ENCODE measurements around the gene FAM136A. TPM values are rescaled to one million over a fixed set of nuclear protein-coding genes. Genes with fewer than 3 reads are reported as not detected.

Gene FAM136A
- total and polyA plus RNA-seq, 2 of the 13 experiments (the other 11 are each of a cell fraction or from before 2014, with no cell fraction given): 77.8 to 126 TPM

DNA sequence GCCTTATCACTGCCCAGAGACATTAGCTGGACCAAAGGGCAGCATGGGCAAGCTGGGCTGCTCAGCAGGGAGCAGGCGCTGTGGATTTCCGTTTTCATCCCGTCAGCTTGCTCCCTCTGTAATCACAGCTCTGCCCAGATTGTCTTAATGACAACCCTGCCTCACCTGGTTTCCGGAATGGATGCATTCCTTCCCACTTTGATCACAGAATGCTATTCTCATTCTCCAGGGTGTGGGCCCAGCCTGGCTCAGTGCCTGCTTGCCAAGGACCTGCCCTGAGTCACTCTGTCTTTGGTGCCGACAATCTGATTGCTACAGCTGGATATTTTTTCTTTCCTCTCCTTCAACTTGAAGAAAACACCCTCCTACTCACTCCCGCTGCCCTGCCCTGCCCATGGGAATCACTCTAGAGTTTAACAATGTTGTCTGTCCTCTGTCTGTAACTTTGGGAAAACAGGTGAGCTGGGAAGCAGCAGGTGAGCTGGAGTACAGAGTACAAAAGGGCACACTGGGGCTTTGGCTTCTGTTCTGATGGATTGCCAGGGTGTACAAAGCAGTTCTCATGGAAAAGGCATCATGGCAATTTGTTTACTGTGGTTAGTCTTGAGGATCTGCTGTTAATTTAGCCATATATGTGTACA is 27.2 kb upstream of the FAM136A start (continued):
- TF ChIP-seq NAIF1 (CRISPR knock-in tag; IDR thresholded peaks at IDR 0.05; ENCODE audit: borderline replicate concordance): no peak
- TF ChIP-seq, protein P1, sequence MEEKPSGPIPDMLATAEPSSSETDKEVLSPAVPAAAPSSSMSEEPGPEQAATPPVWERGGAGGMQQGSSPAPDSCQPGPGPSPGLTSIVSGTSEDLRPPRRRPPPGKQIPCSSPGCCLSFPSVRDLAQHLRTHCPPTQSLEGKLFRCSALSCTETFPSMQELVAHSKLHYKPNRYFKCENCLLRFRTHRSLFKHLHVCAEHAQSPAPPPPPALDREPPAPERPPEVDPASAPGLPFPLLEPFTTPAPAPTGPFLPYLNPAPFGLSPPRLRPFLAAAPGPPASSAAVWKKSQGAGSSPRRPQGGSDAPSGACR (CRISPR knock-in tag; IDR thresholded peaks at IDR 0.05): no peak
- TF ChIP-seq ZMYM2 (CRISPR knock-in tag; IDR thresholded peaks at IDR 0.05): no peak
- TF ChIP-seq ZNF451 (CRISPR knock-in tag; IDR thresholded peaks at IDR 0.05): no peak
- TF ChIP-seq SOX6 (IDR thresholded peaks at IDR 0.05): no peak
- peak; percentile 46; the same call in 1 of the 2 replicates for TF ChIP-seq SOX6 (CRISPR knock-in tag; IDR thresholded peaks at IDR 0.05)
- no peak for TF ChIP-seq WIZ (CRISPR knock-in tag; IDR thresholded peaks at IDR 0.05)
- no peak for TF ChIP-seq ZNF44 (CRISPR knock-in tag; IDR thresholded peaks at IDR 0.05)
- TF ChIP-seq, protein P2, sequence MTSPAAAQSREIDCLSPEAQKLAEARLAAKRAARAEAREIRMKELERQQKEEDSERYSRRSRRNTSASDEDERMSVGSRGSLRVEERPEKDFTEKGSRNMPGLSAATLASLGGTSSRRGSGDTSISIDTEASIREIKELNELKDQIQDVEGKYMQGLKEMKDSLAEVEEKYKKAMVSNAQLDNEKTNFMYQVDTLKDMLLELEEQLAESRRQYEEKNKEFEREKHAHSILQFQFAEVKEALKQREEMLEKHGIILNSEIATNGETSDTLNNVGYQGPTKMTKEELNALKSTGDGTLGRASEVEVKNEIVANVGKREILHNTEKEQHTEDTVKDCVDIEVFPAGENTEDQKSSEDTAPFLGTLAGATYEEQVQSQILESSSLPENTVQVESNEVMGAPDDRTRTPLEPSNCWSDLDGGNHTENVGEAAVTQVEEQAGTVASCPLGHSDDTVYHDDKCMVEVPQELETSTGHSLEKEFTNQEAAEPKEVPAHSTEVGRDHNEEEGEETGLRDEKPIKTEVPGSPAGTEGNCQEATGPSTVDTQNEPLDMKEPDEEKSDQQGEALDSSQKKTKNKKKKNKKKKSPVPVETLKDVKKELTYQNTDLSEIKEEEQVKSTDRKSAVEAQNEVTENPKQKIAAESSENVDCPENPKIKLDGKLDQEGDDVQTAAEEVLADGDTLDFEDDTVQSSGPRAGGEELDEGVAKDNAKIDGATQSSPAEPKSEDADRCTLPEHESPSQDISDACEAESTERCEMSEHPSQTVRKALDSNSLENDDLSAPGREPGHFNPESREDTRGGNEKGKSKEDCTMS (CRISPR knock-in tag; conservative IDR thresholded peaks at IDR 0.05): no peak
- TF ChIP-seq, protein P3, sequence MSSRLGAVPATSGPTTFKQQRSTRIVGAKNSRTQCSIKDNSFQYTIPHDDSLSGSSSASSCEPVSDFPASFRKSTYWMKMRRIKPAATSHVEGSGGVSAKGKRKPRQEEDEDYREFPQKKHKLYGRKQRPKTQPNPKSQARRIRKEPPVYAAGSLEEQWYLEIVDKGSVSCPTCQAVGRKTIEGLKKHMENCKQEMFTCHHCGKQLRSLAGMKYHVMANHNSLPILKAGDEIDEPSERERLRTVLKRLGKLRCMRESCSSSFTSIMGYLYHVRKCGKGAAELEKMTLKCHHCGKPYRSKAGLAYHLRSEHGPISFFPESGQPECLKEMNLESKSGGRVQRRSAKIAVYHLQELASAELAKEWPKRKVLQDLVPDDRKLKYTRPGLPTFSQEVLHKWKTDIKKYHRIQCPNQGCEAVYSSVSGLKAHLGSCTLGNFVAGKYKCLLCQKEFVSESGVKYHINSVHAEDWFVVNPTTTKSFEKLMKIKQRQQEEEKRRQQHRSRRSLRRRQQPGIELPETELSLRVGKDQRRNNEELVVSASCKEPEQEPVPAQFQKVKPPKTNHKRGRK (CRISPR knock-in tag; IDR thresholded peaks at IDR 0.05): no peak
- no peak for TF ChIP-seq ZFP36L2 (CRISPR knock-in tag; IDR thresholded peaks at IDR 0.05)
- TF ChIP-seq BHLHE40 (IDR thresholded peaks at IDR 0.05; ENCODE audit: low read length): no peak
- no peak for TF ChIP-seq CBFB (CRISPR knock-in tag; IDR thresholded peaks at IDR 0.05)
- TF ChIP-seq, protein P4, sequence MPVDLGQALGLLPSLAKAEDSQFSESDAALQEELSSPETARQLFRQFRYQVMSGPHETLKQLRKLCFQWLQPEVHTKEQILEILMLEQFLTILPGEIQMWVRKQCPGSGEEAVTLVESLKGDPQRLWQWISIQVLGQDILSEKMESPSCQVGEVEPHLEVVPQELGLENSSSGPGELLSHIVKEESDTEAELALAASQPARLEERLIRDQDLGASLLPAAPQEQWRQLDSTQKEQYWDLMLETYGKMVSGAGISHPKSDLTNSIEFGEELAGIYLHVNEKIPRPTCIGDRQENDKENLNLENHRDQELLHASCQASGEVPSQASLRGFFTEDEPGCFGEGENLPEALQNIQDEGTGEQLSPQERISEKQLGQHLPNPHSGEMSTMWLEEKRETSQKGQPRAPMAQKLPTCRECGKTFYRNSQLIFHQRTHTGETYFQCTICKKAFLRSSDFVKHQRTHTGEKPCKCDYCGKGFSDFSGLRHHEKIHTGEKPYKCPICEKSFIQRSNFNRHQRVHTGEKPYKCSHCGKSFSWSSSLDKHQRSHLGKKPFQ (CRISPR knock-in tag; IDR thresholded peaks at IDR 0.05; ENCODE audit: insufficient replicate concordance): no peak
- TF ChIP-seq NR2F6 (IDR thresholded peaks at IDR 0.05): no peak
- TF ChIP-seq NR2F6 (CRISPR knock-in tag; IDR thresholded peaks at IDR 0.05): no peak

Measured in HepG2 (cell line).